GM12801 (cell line): ENCODE results near the gene LCP2.

ENCODE experiments used
- CTCF ChIP-seq: IDR thresholded peaks from one replicate; pipeline ENCODE4 v1.5.1; 2011; ENCODE audit warnings: control low read depth; ENCODE audit not compliant: insufficient read length; ENCODE audit errors: extremely low read depth

The LCP2 gene

GRCh38 chr5:170278611-170279458, 18.7 kb downstream of the LCP2 start:
- TF ChIP-seq CTCF, result no peak

GRCh38 chr5:170277867-170278281, 19.7 kb downstream of the LCP2 start:
- no peak for TF ChIP-seq CTCF

GRCh38 chr5:170276140-170276539, 21.4 kb downstream of the LCP2 start:
- TF ChIP-seq CTCF, result no peak

GRCh38 chr5:170275376-170275994, 22.1 kb downstream of the LCP2 start:
- TF ChIP-seq CTCF, result no peak

GRCh38 chr5:170273968-170274710, 23.4 kb downstream of the LCP2 start:
- no peak for TF ChIP-seq CTCF

GRCh38 chr5:170270293-170271069, 27.1 kb downstream of the LCP2 start:
- no peak for TF ChIP-seq CTCF
